ENCODE results near the gene TRIM7.
A peak's percentile ranks its signal among the peaks of the same experiment; 100 is the strongest.
"Not testable (repeated sequence)": the region's sequence is repeated elsewhere in the genome, so short reads cannot be mapped to it uniquely, and the experiment has no call there.

The TRIM7 gene

DNA sequence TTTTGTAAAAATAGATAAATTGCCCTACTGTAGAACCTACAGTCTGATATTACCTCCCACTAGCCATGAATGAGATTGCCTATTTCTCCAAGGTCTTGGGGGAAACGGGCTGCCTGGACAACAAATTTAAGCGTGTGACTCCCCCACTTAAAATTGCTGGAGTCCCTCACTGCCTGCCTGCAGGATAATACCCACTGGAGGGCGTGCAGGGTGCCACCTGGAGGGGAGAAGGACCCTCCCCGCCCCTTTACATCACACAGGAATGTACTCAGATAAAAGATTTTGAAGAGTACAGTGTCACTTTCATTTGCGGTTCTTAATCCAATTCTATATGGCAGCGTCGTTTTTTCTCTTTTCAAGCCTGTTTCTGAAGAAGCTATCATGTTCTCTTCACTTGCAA, 6.2 kb upstream of the TRIM7 start:
- DNase-seq (ENCODE audit: low read depth) = no peak
- H3K4me3 ChIP-seq (replicated peaks; ENCODE audit: low read depth, low read length) = no peak overlapping the region
- no peak for TF ChIP-seq CTCF (IDR thresholded peaks at IDR 0.05; ENCODE audit: low read length, missing control alignments)

- DNase-seq (ENCODE audit: low read depth); H3K4me3 ChIP-seq (replicated peaks; ENCODE audit: low read depth, low read length): not testable (repeated sequence)
Measured at GRCh38 chr5:181210698-181211097, 5.7 kb upstream of the TRIM7 start.

GRCh38 chr5:181210148-181210547, 5.2 kb upstream of the TRIM7 start:
- DNase-seq (ENCODE audit: low read depth); H3K4me3 ChIP-seq (replicated peaks; ENCODE audit: low read depth, low read length): not testable (repeated sequence)

DNA sequence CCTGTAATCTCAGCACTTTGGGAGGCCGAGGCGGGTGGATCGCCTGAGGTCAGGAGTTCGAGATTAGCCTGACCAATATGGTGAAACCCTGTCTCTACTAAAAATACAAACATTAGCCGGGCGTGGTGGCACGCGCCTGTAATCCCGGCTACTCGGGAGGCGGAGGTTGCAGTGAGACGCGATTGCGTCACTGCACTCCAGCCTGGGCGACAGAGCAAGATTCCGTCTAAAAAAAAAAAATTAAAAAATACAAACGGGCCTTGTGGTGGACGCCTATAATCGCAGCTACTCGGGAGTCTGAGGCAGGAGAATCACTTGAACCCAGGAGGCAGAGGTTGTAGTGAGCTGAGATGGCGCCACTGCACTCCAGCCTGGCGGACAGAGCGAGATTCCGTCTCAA, 4.0 kb upstream of the TRIM7 start:
- not testable (repeated sequence) for H3K4me3 ChIP-seq (replicated peaks; ENCODE audit: low read depth, low read length); DNase-seq (ENCODE audit: low read depth)

DNA sequence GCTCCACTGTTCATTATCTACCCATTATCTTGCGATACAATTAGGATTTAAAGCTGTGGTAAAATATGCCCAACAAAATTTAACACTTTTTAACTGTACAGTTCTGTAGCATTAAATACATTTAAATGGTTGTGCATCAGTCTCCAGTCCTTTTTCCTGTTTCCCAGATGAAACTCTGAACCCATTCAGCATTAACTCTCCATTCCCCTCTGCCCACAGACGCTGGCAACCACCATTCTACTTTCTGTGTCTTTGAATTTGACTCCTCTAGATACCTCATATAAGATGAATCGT, 2.9 kb upstream of the TRIM7 start:
- DNase-seq (ENCODE audit: low read depth) = no peak
- TF ChIP-seq CTCF (IDR thresholded peaks at IDR 0.05; ENCODE audit: low read length, missing control alignments) = no peak
- no peak overlapping the region for H3K4me3 ChIP-seq (replicated peaks; ENCODE audit: low read depth, low read length)

GRCh38 chr5:181207214-181207959, 2.4 kb upstream of the TRIM7 start:
- no peak for TF ChIP-seq CTCF (IDR thresholded peaks at IDR 0.05; ENCODE audit: low read length, missing control alignments)
- DNase-seq (ENCODE audit: low read depth) = peak; percentile 92
- peak overlapping the region; percentile 51 for H3K4me3 ChIP-seq (replicated peaks; ENCODE audit: low read depth, low read length)

GRCh38 chr5:181205761-181206649, 1.0 kb upstream of the TRIM7 start:
- peak; percentile 41 for DNase-seq (ENCODE audit: low read depth)
- peak overlapping the region; percentile 50 for H3K4me3 ChIP-seq (replicated peaks; ENCODE audit: low read depth, low read length)
- no peak for TF ChIP-seq CTCF (IDR thresholded peaks at IDR 0.05; ENCODE audit: low read length, missing control alignments)

DNA sequence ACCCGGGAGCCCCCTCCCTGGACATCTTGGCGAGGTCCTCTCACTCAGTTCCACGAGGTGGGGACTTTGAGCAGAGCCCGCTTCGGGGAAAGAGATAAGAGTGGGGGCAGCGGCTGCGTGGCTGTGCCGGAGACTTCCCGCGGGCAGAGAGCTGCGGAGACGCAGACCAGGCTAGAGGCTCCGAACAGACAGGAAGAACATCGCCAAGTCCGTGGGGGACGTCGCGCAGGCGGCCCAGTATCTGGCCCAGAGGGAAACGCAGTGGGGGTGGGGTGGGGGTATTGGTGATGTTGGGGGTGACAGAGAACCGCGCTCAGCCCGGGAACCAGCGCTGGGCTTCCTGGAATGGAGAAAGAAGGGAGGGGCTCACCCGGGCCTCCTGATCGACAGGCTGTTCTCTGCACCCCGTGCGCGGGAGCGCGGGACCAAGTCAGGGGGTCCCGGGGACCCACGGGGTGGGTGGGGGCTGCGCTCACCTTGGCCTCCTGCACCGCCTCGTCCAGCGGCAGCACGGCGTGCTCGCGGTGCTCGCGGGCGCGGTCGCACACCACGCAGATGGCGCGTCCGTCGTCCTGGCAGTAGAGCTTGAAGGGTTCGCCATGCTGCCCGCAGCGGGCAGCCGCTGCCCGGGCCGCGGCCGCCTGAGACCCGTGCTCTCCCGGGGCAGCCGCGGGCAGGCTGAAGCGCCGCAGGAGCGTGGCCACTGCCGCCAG, 727 bp downstream of the TRIM7 start:
- DNase-seq (ENCODE audit: low read depth) = no peak
- H3K4me3 ChIP-seq (replicated peaks; ENCODE audit: low read depth, low read length) = peak overlapping the region; percentile 50
- no peak for TF ChIP-seq CTCF (IDR thresholded peaks at IDR 0.05; ENCODE audit: low read length, missing control alignments)
